C4-2B (cell line): Measurements from ENCODE around the gene TNK2.

Experiments used
- ZFX ChIP-seq: fragments of 450-650 bp; IDR thresholded peaks from 2 replicates; pipeline ENCODE4 v1.6.1; 2017
- TF ChIP-seq, protein P1 (sequence below): fragments of 450-650 bp; conservative IDR thresholded peaks from 2 replicates; pipeline ENCODE4 v1.5.1; 2017; ENCODE audit warnings: mild to moderate bottlenecking

DNA sequence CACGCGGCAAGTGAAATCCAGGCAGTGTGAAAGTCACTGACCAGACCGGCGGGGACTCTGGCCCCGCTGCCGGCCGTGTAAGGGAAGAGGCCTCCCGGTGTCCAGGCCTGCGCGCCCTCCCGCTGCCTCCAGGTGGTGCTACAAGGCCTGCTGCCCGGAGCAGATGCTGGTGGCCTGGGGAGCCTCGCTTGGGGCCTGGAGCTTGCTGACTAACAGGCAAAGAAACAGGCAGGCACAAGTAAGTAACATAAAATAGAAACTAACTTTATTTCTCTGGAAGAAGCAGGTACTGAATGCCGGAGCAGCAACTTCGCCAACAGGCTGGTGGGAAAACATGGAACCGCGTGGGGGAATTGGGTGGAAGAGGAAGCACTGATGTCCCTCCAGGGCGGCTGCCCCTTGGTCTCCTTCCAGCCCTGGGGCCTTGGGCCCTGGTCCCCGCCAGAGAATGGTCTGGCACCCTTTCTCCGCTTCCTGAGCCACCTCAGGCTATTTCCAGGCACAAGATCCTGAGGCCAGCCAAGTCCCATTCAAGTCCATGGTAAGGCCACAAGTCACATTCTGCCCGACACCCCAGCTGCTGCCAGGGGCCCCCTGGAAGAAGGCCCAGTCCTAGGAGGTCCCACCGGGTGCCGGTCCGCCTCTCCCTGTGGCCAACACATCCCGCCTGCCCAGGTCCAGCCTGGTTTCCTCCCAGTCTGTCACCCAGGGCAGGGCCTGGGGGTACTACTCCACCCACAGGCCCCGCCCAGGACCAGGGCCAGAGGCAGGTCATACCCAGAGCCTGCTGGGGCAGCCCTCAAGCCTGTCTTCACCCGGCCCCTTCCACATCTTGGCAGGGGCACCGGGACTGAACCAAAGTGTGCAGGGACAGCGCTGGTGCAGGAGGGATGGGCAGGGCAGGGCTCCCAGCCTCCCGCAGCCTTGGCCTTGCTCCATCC is 45.0 kb downstream of the TNK2 start:
- TF ChIP-seq, protein P1, sequence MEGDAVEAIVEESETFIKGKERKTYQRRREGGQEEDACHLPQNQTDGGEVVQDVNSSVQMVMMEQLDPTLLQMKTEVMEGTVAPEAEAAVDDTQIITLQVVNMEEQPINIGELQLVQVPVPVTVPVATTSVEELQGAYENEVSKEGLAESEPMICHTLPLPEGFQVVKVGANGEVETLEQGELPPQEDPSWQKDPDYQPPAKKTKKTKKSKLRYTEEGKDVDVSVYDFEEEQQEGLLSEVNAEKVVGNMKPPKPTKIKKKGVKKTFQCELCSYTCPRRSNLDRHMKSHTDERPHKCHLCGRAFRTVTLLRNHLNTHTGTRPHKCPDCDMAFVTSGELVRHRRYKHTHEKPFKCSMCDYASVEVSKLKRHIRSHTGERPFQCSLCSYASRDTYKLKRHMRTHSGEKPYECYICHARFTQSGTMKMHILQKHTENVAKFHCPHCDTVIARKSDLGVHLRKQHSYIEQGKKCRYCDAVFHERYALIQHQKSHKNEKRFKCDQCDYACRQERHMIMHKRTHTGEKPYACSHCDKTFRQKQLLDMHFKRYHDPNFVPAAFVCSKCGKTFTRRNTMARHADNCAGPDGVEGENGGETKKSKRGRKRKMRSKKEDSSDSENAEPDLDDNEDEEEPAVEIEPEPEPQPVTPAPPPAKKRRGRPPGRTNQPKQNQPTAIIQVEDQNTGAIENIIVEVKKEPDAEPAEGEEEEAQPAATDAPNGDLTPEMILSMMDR = peak; percentile 87
- TF ChIP-seq ZFX = no peak
